Measurements from ENCODE around the gene XRCC1. TPM values are rescaled to one million over a fixed set of nuclear protein-coding genes. Genes with fewer than 3 reads are reported as not detected.

XRCC1 gene
- total and polyA plus RNA-seq, 2 of the 4 experiments (the other 2 are of a cell fraction), result 12.5 to 21.3 TPM

DNA sequence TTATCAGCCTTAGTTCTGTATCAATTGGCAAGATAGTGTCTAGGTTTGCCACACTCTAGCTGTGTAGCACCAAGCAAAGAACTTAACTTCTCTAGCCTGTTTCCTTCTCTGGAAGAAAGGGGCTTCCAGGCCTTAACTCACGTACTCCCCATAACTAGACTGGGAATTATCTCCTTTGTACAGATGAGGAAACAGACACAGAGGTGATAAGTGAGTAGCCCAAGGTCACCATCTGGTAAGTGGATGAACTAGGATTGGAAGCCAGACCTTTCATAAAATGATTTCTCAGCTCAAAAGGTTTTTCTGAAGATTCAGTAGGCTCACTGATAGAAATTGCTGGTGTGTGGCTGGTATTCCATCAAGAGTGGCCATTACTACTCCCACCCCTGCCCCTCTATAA lies 41.0 kb upstream of the XRCC1 start:
- H4K8ac ChIP-seq (ENCODE audit: low read depth in 2 of 2, low read length in 2 of 2), result no peak overlapping the region
- ChIA-PET POLR2A (ENCODE audit: unreplicated experiment) (no interaction called here), CTCF (interaction anchor here (0.6 kb wide), 1 partner anchor 87 kb away, joined by 3 read pairs; no protein-coding TSS in a partner anchor)
- WGBS, 2 experiments (ENCODE audit: extremely low coverage in 2 of 2, insufficient read length in 1 of 2), result no CpG with 5 or more reads among the region's 1 CpG
- H2AK5ac ChIP-seq (ENCODE audit: low read depth, low read length), result no peak overlapping the region
- dilution Hi-C loops (cut with HindIII; ENCODE audit: low sequenced_read_pairs, unreplicated experiment) (no loop called here), intact Hi-C loops (cut with micrococcal nuclease) (no loop called here), in situ Hi-C loops (cut with MboI; ENCODE audit: low sequenced_read_pairs) (no loop called here)
- H3K9ac ChIP-seq (ENCODE audit: low read depth, low read length), result no peak overlapping the region
- no peak overlapping the region for H3K56ac ChIP-seq (ENCODE audit: extremely low read depth, insufficient read depth, low read length)
- ATAC-seq (ENCODE audit: low read depth) (no peak), DNase-seq (no peak)
- no peak overlapping the region for H3K18ac ChIP-seq (ENCODE audit: low read depth, low read length)
- TF ChIP-seq ELK1 (IDR thresholded peaks at IDR 0.05; ENCODE audit: borderline replicate concordance, low read depth, low read length) (no peak), CTCF (conservative IDR thresholded peaks at IDR 0.05; ENCODE audit: low read depth, low read length) (no peak), MAZ (IDR thresholded peaks at IDR 0.05; ENCODE audit: borderline replicate concordance, low read depth, low read length) (no peak), RFX5 (IDR thresholded peaks at IDR 0.05; ENCODE audit: low read depth, low read length) (no peak), POLR2A (IDR thresholded peaks at IDR 0.05; ENCODE audit: low read depth, low read length) (no peak), FOS (IDR thresholded peaks at IDR 0.05; ENCODE audit: low read depth, low read length) (no peak), NFE2L2 (IDR thresholded peaks at IDR 0.05; ENCODE audit: low read depth, low read length) (no peak), SMC3 (IDR thresholded peaks at IDR 0.05; ENCODE audit: low read depth, low read length) (no peak), CEBPB (IDR thresholded peaks at IDR 0.05; ENCODE audit: low read depth, low read length) (no peak), MAFK (IDR thresholded peaks at IDR 0.05; ENCODE audit: low read depth, low read length) (no peak), RCOR1 (IDR thresholded peaks at IDR 0.05; ENCODE audit: insufficient replicate concordance, low read length) (no peak), USF2 (IDR thresholded peaks at IDR 0.05; ENCODE audit: low read depth, low read length) (no peak), RAD21 (IDR thresholded peaks at IDR 0.05; ENCODE audit: low read length) (no peak), BHLHE40 (IDR thresholded peaks at IDR 0.05; ENCODE audit: low read depth, low read length) (no peak)
- no peaks in the 10 kb centered on the region for H3K9me3 ChIP-seq (ENCODE audit: control insufficient read depth, insufficient read depth, low read length)
- no peaks in the 10 kb centered on the region; the same call in 1 of the 2 replicates for H4K20me1 ChIP-seq (ENCODE audit: insufficient read depth, low read length)
- no peak overlapping the region for H3K4me3 ChIP-seq (ENCODE audit: insufficient read depth, low read depth, low read length)
- no peak overlapping the region for H4K5ac ChIP-seq (ENCODE audit: low read depth, low read length)
- H3K4me2 ChIP-seq (ENCODE audit: low read depth, low read length), result no peak overlapping the region
- H3K79me1 ChIP-seq (ENCODE audit: low read depth in 1 of 2, low read length in 2 of 2), result peaks cover 40 to 78% of the 10 kb centered on the region in 2 experiments
- no peak overlapping the region for H4K91ac ChIP-seq (ENCODE audit: insufficient read depth, low read depth, low read length)
- no peak overlapping the region for H2AFZ ChIP-seq (replicated peaks; ENCODE audit: low read length, poor library complexity)
- no peak overlapping the region for H2BK20ac ChIP-seq (ENCODE audit: low read depth, low read length)
- no peaks in the 10 kb centered on the region for H3K27me3 ChIP-seq (ENCODE audit: control insufficient read depth, insufficient read depth, low read length)
- no peak overlapping the region for H3K14ac ChIP-seq (replicated peaks; ENCODE audit: low read depth, low read length)
- no peak overlapping the region for H3K23ac ChIP-seq (ENCODE audit: low read depth, low read length)
- no peak overlapping the region for H3K4ac ChIP-seq (ENCODE audit: low read depth, low read length)
- no peak overlapping the region for H3K27ac ChIP-seq (ENCODE audit: insufficient read depth, low read length)
- H3K9me1 ChIP-seq (ENCODE audit: insufficient read depth, low read length), result peaks cover 7% of the 10 kb centered on the region
- BruUV-seq (replicated peaks), result no TSS peak
- H2BK15ac ChIP-seq (ENCODE audit: low read depth, low read length), result no peak overlapping the region
- peaks cover 22% of the 10 kb centered on the region for H3K36me3 ChIP-seq (ENCODE audit: control insufficient read depth, insufficient read depth, low read length)
- peaks cover 6% of the 10 kb centered on the region for H3K4me1 ChIP-seq (ENCODE audit: control insufficient read depth, insufficient read depth, low read length)
- no peak overlapping the region for H2BK5ac ChIP-seq (ENCODE audit: low read depth, low read length, poor library complexity, severe bottlenecking)
- H2BK120ac ChIP-seq (ENCODE audit: low read depth, low read length), result no peak overlapping the region
- H2AK9ac ChIP-seq (replicated peaks; ENCODE audit: low read depth, low read length, poor library complexity), result no peak overlapping the region
